ENCODE results near the gene TMEM181. TPM values are rescaled to one million over a fixed set of nuclear protein-coding genes. Genes with fewer than 3 reads are reported as not detected.

Gene TMEM181
- total RNA-seq, 1 donor from 2014 or later, result 35.3 TPM

GRCh38 chr6:158557927-158558326 lies 2.0 kb upstream of the TMEM181 start:
- TF ChIP-seq CTCF (IDR thresholded peaks at IDR 0.05; ENCODE audit: insufficient read depth, low read length, severe bottlenecking), result no peak
- DNase-seq (ENCODE audit: low read depth) (no peak), FAIRE-seq (no peak)
- Histone ChIP-seq H3K4me3 (ENCODE audit: low read depth, low read length) (no peak overlapping the region), H3K27me3 (ENCODE audit: control insufficient read depth, insufficient read depth, low read length) (no peaks in the 10 kb centered on the region), H3K36me3 (ENCODE audit: control insufficient read depth, insufficient read depth, low read length) (no peaks in the 10 kb centered on the region)

GRCh38 chr6:158558415-158559306 lies 1.2 kb upstream of the TMEM181 start:
- TF ChIP-seq CTCF (IDR thresholded peaks at IDR 0.05; ENCODE audit: insufficient read depth, low read length, severe bottlenecking), result no peak
- no peaks in the 10 kb centered on the region for H3K27me3 ChIP-seq (ENCODE audit: control insufficient read depth, insufficient read depth, low read length)
- FAIRE-seq, result no peak
- no peak overlapping the region for H3K4me3 ChIP-seq (ENCODE audit: low read depth, low read length)
- no peak for DNase-seq (ENCODE audit: low read depth)
- no peaks in the 10 kb centered on the region for H3K36me3 ChIP-seq (ENCODE audit: control insufficient read depth, insufficient read depth, low read length)

DNA sequence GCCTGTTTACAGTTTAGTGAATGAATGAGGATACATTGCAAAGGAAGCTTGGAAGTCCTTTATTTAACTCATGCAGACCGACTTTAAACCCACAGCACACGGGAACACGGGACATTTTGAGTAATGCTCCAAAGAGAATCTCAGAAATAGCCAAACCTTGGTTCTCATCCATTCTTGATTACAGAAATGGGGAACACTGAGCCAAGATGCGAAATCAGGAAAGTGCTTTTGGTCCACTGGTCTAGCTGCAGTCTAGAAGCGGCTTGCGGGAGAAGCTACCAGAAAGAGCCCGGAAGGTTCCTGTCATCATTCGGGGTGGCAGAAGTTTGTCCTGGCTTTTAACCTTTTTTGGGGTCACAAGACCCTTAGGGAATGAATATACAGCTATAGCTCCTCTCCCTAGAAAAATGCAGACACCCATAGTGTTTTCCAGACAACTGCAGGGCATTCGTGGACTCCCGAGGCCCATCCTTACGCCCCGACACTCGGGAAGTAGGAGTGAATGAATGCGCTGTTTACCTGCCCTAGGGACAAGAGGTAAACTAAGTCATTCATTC lies 475 bp upstream of the TMEM181 start:
- DNase-seq (ENCODE audit: low read depth), result no peak

DNA sequence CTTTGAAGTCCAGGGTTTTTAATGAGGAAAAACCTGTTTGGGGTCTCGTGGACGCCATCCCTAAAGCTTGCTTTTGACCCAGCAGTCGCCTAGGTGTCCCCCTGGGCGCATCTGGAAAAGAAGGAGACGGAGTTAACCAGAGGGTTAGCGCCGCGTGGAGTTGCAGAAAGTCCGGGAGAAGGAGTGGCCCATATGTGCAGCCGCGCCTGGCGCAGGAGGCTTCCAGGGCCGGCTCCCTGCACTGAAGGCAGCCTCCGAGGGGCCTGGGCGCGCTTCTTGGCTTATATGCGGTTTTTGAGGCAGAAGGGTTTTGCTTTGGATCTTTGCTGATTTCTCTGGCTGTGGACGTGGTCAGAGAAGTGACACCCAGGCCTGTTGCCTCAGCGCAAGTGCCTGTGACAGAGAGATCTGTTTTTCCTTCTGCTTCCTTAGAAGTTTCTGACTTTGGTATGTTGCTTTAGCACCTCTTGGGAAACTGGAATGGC lies 987 bp downstream of the TMEM181 start:
- Histone ChIP-seq H3K36me3 (ENCODE audit: control insufficient read depth, insufficient read depth, low read length) (no peaks in the 10 kb centered on the region), H3K27me3 (ENCODE audit: control insufficient read depth, insufficient read depth, low read length) (no peaks in the 10 kb centered on the region), H3K4me3 (ENCODE audit: low read depth, low read length) (peak overlapping the region; percentile 82)
- TF ChIP-seq CTCF (IDR thresholded peaks at IDR 0.05; ENCODE audit: insufficient read depth, low read length, severe bottlenecking), result no peak
- no peak for FAIRE-seq
- no peak for DNase-seq (ENCODE audit: low read depth)

More for the DNA sequence above, 475 bp upstream of the TMEM181 start:
- H3K36me3 ChIP-seq (ENCODE audit: control insufficient read depth, insufficient read depth, low read length), result no peaks in the 10 kb centered on the region
- H3K27me3 ChIP-seq (ENCODE audit: control insufficient read depth, insufficient read depth, low read length), result no peaks in the 10 kb centered on the region
- peak overlapping the region; percentile 82 for H3K4me3 ChIP-seq (ENCODE audit: low read depth, low read length)
- FAIRE-seq, result no peak
- no peak for TF ChIP-seq CTCF (IDR thresholded peaks at IDR 0.05; ENCODE audit: insufficient read depth, low read length, severe bottlenecking)

GRCh38 chr6:158561321-158561884 lies 1.5 kb downstream of the TMEM181 start:
- no peaks in the 10 kb centered on the region for H3K36me3 ChIP-seq (ENCODE audit: control insufficient read depth, insufficient read depth, low read length)
- peak overlapping the region; percentile 82 for H3K4me3 ChIP-seq (ENCODE audit: low read depth, low read length)
- no peaks in the 10 kb centered on the region for H3K27me3 ChIP-seq (ENCODE audit: control insufficient read depth, insufficient read depth, low read length)
- no peak for TF ChIP-seq CTCF (IDR thresholded peaks at IDR 0.05; ENCODE audit: insufficient read depth, low read length, severe bottlenecking)
- FAIRE-seq, result no peak
- DNase-seq (ENCODE audit: low read depth), result no peak
